Upper lobe of right lung (tissue), 1 donor: Measurements from ENCODE around the gene ECEL1. TPM values are rescaled to one million over a fixed set of nuclear protein-coding genes. Genes with fewer than 3 reads are reported as not detected.

Source experiments
- ATAC-seq: fragments of 200-7000 bp; cut with Tn5 transposase; one replicate; pipeline ENCODE4 v1.9.1; 2020; ENCODE audit warnings: mild to moderate bottlenecking, moderate library complexity
- DNase-seq: peaks from one replicate; pipeline ENCODE4 v3.0.0-alpha.2; 2020
- H3K27ac ChIP-seq: fragments of 200-600 bp; one replicate; pipeline ENCODE4 v1.8.0; 2022
- H3K27me3 ChIP-seq: fragments of 200-600 bp; one replicate; pipeline ENCODE4 v1.8.0; 2022; ENCODE audit warnings: mild to moderate bottlenecking
- H3K36me3 ChIP-seq: fragments of 200-600 bp; one replicate; pipeline ENCODE4 v1.8.0; 2022
- H3K4me1 ChIP-seq: fragments of 200-600 bp; one replicate; pipeline ENCODE4 v1.8.0; 2022
- H3K4me3 ChIP-seq: fragments of 200-600 bp; one replicate; pipeline ENCODE4 v1.8.0; 2022; ENCODE audit warnings: mild to moderate bottlenecking
- H3K9me3 ChIP-seq: fragments of 200-600 bp; one replicate; pipeline ENCODE4 v1.8.0; 2022
- intact Hi-C: fragments of 100-400 bp; cut with DNase I; formaldehyde crosslinking; loops from one replicate; pipeline ENCODE4 v1.11.0; 2022
- total RNA-seq: library from RNA; stranded (reverse); fragmentation: NEBNext Ultra II Directional; extraction: Animal tissue kit (Norgen Biotek cat#: 25700); gene quantifications from one replicate; pipeline ENCODE4 v1.2.1, GENCODE V29; 2021
- TF ChIP-seq, protein P1 (sequence below): fragments of 200-600 bp; IDR thresholded peaks from one replicate; pipeline ENCODE4 v1.8.0; 2022; ENCODE audit warnings: antibody characterized with exemption
- donor health status: DM: no; HTN: yes; CAD: no; lungs with severe emphysema.

The ECEL1 gene
- total RNA-seq, 1 donor from 2014 or later, result not detected

DNA sequence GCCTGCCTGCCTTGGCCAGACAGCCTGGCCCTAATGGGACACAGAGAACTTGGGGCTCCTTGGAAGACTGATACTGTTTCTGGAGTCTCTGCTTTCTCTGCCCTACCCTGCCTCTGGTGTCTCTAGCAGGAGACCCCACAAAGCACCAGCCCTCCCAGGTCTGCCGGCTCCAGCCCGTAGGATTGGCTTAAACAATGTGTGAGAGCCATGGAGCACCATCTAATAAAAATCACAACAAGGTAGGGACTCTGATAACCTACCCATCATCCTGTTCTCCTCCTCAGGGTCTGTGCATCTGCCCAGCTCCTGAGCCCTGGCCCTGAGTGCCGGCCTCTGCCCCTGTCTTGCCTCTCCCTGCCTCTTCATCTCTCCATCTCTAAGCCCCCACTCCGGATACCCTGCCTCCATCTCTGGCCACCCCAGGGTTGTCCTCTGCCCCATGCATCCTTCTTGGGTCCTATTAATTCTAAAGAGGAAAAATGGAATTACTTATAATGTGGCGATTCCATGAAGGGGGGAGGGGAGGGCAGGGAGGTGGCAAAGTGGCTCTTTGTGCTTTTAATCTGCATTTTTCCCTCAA is 1.2 kb upstream of the ECEL1 start:
- H3K4me3 ChIP-seq, result no peak overlapping the region
- no peak overlapping the region for H3K27ac ChIP-seq
- intact Hi-C loops, result no loop called here
- ATAC-seq, result no peak
- H3K9me3 ChIP-seq, result no peaks in the 10 kb centered on the region
- H3K4me1 ChIP-seq, result peaks cover 5% of the 10 kb centered on the region
- DNase-seq, result peak; percentile 31
- no peaks in the 10 kb centered on the region for H3K36me3 ChIP-seq
- TF ChIP-seq, protein P1, sequence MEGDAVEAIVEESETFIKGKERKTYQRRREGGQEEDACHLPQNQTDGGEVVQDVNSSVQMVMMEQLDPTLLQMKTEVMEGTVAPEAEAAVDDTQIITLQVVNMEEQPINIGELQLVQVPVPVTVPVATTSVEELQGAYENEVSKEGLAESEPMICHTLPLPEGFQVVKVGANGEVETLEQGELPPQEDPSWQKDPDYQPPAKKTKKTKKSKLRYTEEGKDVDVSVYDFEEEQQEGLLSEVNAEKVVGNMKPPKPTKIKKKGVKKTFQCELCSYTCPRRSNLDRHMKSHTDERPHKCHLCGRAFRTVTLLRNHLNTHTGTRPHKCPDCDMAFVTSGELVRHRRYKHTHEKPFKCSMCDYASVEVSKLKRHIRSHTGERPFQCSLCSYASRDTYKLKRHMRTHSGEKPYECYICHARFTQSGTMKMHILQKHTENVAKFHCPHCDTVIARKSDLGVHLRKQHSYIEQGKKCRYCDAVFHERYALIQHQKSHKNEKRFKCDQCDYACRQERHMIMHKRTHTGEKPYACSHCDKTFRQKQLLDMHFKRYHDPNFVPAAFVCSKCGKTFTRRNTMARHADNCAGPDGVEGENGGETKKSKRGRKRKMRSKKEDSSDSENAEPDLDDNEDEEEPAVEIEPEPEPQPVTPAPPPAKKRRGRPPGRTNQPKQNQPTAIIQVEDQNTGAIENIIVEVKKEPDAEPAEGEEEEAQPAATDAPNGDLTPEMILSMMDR, result no peak
- H3K27me3 ChIP-seq, result peaks cover 50% of the 10 kb centered on the region

DNA sequence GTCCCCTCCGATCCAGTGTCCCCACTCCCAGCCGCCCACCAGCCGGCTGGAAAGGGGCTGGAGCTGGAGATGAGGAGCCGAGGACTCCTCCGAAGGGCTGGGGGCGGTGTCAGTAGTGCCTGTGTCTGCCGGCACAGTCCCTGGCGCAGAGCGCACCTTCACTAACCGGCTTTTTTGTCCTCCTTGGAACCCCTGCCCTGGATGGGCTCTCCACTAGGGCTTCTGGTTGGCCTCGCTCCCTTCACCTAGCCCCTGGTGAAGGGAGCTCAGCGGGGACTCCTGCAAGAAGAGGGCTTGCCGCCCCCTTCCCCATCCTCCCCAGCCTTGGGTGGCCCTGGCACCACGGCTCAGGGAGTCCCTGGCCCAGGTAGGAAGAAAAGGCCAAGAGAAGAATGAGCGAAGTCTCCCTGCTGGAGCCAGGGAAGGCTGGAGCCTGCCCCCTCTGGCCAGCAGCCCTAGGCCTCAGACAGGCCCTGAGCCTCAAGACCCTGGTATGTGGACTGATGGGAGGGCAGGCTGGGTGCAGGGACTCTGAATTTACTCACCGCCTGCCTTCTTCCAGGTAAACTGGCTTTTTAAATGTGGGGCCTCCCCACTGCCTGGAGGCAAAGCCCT is 570 bp upstream of the ECEL1 start:
- TF ChIP-seq, protein P1, result no peak
- Histone ChIP-seq H3K4me3 (no peak overlapping the region), H3K27me3 (peaks cover 54% of the 10 kb centered on the region), H3K36me3 (no peaks in the 10 kb centered on the region), H3K9me3 (no peaks in the 10 kb centered on the region), H3K27ac (no peak overlapping the region), H3K4me1 (peaks cover 5% of the 10 kb centered on the region)
- no peak for ATAC-seq
- DNase-seq, result peak; percentile 64
- intact Hi-C loops, result no loop called here

DNA sequence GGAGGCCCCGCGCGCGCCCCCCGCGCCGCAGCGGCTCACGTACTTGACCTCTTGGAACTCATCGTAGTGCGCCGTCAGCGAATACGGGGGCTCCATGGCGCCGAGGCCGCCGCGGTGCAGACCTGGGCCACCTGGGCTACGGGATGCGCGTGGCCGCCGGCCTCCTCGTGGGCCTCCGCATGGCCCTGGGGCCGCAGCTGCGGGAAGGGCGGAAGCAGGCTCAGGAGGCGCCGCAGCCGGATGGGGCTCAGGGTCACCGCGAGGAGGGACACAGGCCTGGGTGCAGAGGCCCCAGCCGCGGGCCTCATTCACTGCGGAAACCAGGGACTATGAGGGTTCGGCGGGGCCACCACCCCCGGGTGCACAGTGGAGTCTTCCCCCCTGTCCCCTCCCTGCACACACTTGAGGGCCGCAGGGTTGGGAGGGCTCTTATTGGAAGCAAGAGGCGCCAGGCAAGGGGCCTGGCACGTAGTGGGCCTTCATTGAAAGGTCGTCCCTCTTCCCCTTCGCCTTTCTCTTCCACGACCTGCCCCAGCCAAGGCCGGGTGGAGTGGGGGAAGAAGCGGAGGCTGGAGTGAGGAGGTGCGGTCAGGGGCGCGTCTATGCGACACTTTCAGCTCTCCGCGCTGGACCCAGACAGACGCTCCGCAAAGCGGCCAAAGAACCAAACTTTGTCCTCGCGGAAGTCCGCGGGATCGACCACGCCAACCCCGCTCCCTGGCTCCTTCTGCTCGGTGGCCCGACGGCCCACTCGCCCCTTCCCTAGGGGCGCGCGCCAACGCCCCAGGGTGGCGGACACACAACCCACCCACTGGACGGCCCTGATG is 863 bp downstream of the ECEL1 start:
- peaks cover 54% of the 10 kb centered on the region for H3K27me3 ChIP-seq
- DNase-seq (peak; percentile 51), ATAC-seq (no peak)

DNA sequence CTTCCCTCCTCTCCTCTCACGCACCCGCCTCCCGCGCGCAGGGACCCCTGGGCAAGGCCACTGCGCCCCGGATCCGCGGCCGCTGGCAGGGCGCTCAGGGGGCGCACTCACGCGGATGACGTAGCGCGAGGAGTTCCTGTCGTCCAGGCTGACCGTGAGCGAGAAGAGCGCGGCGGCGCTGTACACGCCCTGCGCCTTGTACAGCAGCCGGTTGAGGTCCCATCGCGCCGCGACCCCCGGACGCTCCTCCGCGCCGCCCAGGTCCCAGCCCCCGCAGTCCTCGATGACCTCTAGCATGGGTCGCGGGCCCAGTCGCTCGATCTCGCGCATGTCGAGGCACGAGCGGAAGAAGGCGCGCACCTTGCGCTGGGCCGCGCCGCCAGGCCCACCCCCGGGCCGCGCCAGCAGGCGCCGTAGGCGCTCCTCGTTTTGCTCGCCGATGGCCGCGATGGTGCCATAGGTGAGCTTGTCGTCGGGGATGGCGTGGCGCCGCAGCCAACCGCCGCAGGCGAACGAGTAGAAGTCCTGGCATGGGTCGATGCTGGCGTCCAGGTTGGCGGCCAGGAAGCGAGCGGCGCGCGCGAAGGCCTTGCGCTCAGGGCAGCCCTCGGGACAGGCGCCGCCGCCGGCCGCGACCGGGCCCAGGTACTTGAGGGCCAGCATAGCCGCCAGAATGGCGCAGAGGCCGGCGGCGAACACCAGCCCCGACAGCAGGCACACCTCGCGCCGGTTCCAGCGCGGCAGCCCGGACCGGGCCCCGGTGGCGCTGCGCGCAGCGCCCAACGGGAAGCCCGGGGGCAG is 1.7 kb downstream of the ECEL1 start:
- intact Hi-C loops, result no loop called here
- no peak for ATAC-seq
- Histone ChIP-seq H3K36me3 (no peaks in the 10 kb centered on the region), H3K9me3 (no peaks in the 10 kb centered on the region), H3K27ac (no peak overlapping the region), H3K4me1 (peaks cover 5% of the 10 kb centered on the region), H3K4me3 (no peak overlapping the region), H3K27me3 (peaks cover 54% of the 10 kb centered on the region)
- TF ChIP-seq, protein P1, result no peak
- DNase-seq, result peak; percentile 61

More for the DNA sequence above, 863 bp downstream of the ECEL1 start:
- no peaks in the 10 kb centered on the region for H3K9me3 ChIP-seq
- intact Hi-C loops, result no loop called here
- no peaks in the 10 kb centered on the region for H3K36me3 ChIP-seq
- peaks cover 5% of the 10 kb centered on the region for H3K4me1 ChIP-seq
- TF ChIP-seq, protein P1, result no peak
- H3K27ac ChIP-seq, result no peak overlapping the region
- H3K4me3 ChIP-seq, result no peak overlapping the region

DNA sequence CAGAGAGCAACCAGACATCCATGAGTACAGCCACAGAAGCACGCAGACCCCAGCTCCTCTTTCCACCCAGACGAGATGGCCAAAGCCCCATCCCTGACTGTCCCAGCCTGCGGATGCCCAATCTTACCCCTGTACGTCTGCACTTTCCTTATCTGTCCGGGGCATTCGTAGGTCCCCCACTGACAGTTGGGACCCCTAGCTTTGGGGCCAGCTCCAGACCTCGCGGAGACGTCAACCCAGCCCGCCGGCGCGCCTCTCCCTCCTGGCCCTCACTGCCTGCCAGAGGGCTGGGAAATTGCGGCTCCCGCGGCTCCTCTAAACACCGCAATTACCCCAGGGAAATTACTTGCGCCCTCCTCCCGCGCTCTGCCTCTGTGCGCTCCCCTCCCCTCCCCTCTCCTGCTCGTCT is 2.3 kb downstream of the ECEL1 start:
- Histone ChIP-seq H3K4me3 (no peak overlapping the region), H3K27me3 (peaks cover 54% of the 10 kb centered on the region), H3K4me1 (peaks cover 5% of the 10 kb centered on the region), H3K36me3 (no peaks in the 10 kb centered on the region), H3K9me3 (no peaks in the 10 kb centered on the region), H3K27ac (no peak overlapping the region)
- ATAC-seq (no peak), DNase-seq (peak; percentile 45)
- intact Hi-C loops, result no loop called here
- TF ChIP-seq, protein P1, result no peak
